Uterus (tissue), 4 donors: ENCODE data around the gene RTN4RL2. TPM values are rescaled to one million over a fixed set of nuclear protein-coding genes. Genes with fewer than 3 reads are reported as not detected.
A peak's percentile ranks its signal among the peaks of the same experiment; 100 is the strongest.

Experiments used
- DNase-seq, 2 donors: peaks; one replicate each; pipeline ENCODE4 v3.0.0-alpha.2; 2019 to 2020
- H3K27ac ChIP-seq, 2 donors: fragments of 200-600 bp; sonication (generic); 1 replicate in 1 of 2; 2 replicates in 1 of 2; pipeline ENCODE4 v1.5.1; 2016 to 2018
- H3K27me3 ChIP-seq, 2 donors: fragments of 200-600 bp; sonication (generic); one replicate each; pipeline ENCODE4 v1.5.1; 2018 to 2019; ENCODE audit warnings: control low read depth in 1 of 2
- H3K36me3 ChIP-seq, 2 donors: fragments of 200-600 bp; sonication (generic); one replicate each; pipeline ENCODE4 v1.5.1; 2019; ENCODE audit warnings: control low read depth in 1 of 2
- H3K4me1 ChIP-seq, 2 donors: fragments of 200-600 bp; sonication (generic); one replicate each; pipeline ENCODE4 v1.5.1; 2018 to 2019; ENCODE audit warnings: control low read depth in 1 of 2
- H3K4me3 ChIP-seq, 2 donors: fragments of 200-600 bp; sonication (generic); 1 replicate in 1 of 2; 2 replicates in 1 of 2; pipeline ENCODE4 v1.5.1; 2018 to 2019; ENCODE audit warnings: mild to moderate bottlenecking in 1 of 2
- H3K9me3 ChIP-seq, 2 donors: fragments of 200-600 bp; sonication (generic); one replicate each; pipeline ENCODE4 v1.5.1; 2019; ENCODE audit warnings: control low read depth in 1 of 2
- CTCF ChIP-seq, 4 experiments: fragments of 200-600 bp in 2 of 4; fragments of 450-650 bp in 2 of 4; sonication (generic) in 2 of 4; IDR thresholded peaks; one replicate each; pipeline ENCODE4 v1.5.1; 2016 to 2019; ENCODE audit warnings: antibody characterized with exemption in 4 of 4, mild to moderate bottlenecking in 2 of 4, moderate library complexity in 1 of 4
- POLR2A ChIP-seq, 2 donors: fragments of 450-650 bp; IDR thresholded peaks; one replicate each; pipeline ENCODE4 v1.6.1; 2016; ENCODE audit warnings: antibody characterized with exemption in 2 of 2, mild to moderate bottlenecking in 1 of 2, moderate library complexity in 1 of 2
- intact Hi-C: fragments of 100-400 bp; cut with DNase I; formaldehyde crosslinking; loops from one replicate; pipeline ENCODE4 v1.15.1; 2023; ENCODE audit warnings: low total_unique reads
- small RNA-seq: library from RNA; depleted of rRNA; stranded (forward); fragments of <200 nt; gene quantifications from one replicate; pipeline ENCODE3, GENCODE V24; 2016
- total RNA-seq, 4 donors: library from RNA; depleted of rRNA in 3 of 4; stranded (reverse); fragments of >200 nt in 3 of 4; gene quantifications; one replicate each; pipeline versions ENCODE4 v1.1.0 to v1.2.4, GENCODE V29; 2014 to 2023
- donor health status: DM: yes; HTN: yes; CAD: no.

The RTN4RL2 gene
- total RNA-seq, 4 donors from 2014 or later = 1.7 TPM; not detected in 3

DNA sequence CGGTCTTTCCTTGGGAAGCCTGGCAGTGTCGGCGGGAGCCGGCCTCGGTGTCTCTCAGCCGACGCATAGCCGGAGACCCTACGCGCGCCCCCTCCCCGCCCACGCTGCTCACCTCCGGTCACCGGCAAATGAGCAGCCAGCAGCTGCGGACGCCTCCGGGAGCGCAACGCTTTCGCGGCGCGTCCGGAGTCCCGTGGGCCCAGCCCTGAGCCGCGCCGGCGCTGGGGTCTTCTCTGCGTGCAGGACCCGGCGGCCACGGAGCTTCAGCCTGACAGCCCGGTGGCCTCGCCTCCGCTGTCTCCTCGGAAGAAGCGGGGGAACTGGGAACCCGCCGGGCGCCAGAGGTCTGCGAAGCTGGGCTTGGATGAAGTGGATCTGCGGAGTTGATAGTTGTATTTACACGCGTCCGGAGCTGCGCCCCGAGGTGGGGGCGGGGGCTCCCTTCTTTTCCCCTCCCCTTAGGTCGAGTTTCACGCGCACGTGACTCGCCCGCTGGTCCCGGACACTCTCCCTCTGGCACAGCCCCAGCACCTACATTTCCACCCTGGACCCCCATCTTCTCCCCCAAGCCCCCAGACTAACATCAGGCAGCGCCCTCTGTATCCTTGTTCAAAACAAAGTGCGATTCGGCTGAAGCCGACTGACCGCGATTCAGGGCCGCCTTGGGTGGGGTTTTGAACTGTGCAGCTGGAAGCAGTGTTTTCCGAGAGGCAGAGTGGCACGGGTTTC lies 55.2 kb downstream of the RTN4RL2 start, which contains the start of gene SLC43A1:
SLC43A1 (minus strand) TSS at position 371 of the 729 bp plus-strand sequence. CDS start 1,591 bp downstream, outside the sequence.
- H3K27ac ChIP-seq = peak within 1 kb of the TSS; percentile 84
- peak within 1 kb of the TSS; percentile 63 to 82 for H3K4me3 ChIP-seq
- DNase-seq = peak; percentile 58 to 65
- no peaks in the 10 kb centered on the region for H3K9me3 ChIP-seq
- no peaks in the 10 kb centered on the region for H3K36me3 ChIP-seq
- H3K27me3 ChIP-seq = no peaks in the 10 kb centered on the region
- TF ChIP-seq CTCF (IDR thresholded peaks at IDR 0.05) = peak in 2 of 4 experiments; percentile 7 to 8
- TF ChIP-seq POLR2A (IDR thresholded peaks at IDR 0.05) = peak; percentile 47 to 48
- intact Hi-C loops = no loop called here
- no peaks in the 10 kb centered on the region for H3K4me1 ChIP-seq

- TF ChIP-seq POLR2A (IDR thresholded peaks at IDR 0.05) (no peak), CTCF (IDR thresholded peaks at IDR 0.05) (no peak)
- Histone ChIP-seq H3K4me1 (no peaks in the 10 kb centered on the region), H3K4me3 (peak overlapping the region; percentile 63 to 82), H3K36me3 (no peaks in the 10 kb centered on the region), H3K9me3 (no peaks in the 10 kb centered on the region), H3K27me3 (no peaks in the 10 kb centered on the region), H3K27ac (peak overlapping the region; percentile 84)
- intact Hi-C loops = no loop called here
- no peak for DNase-seq
Measured at GRCh38 chr11:57516061-57516443, 55.7 kb downstream of the RTN4RL2 start.

GRCh38 chr11:57521116-57521515 lies 60.8 kb downstream of the RTN4RL2 start:
- TF ChIP-seq CTCF (IDR thresholded peaks at IDR 0.05) (no peak), POLR2A (IDR thresholded peaks at IDR 0.05) (no peak)
- no peak overlapping the region for H3K4me3 ChIP-seq
- DNase-seq = no peak
- intact Hi-C loops = no loop called here
- no peaks in the 10 kb centered on the region for H3K4me1 ChIP-seq
- H3K27me3 ChIP-seq = no peaks in the 10 kb centered on the region
- no peaks in the 10 kb centered on the region for H3K9me3 ChIP-seq
- no peaks in the 10 kb centered on the region for H3K36me3 ChIP-seq
- H3K27ac ChIP-seq = no peak overlapping the region

GRCh38 chr11:57523419-57523818 lies 63.1 kb downstream of the RTN4RL2 start:
- no peaks in the 10 kb centered on the region for H3K4me1 ChIP-seq
- H3K4me3 ChIP-seq = no peak overlapping the region
- H3K27me3 ChIP-seq = no peaks in the 10 kb centered on the region
- no peaks in the 10 kb centered on the region for H3K36me3 ChIP-seq
- no peak overlapping the region for H3K27ac ChIP-seq
- no peak for TF ChIP-seq CTCF (IDR thresholded peaks at IDR 0.05)
- no peak for TF ChIP-seq POLR2A (IDR thresholded peaks at IDR 0.05)
- H3K9me3 ChIP-seq = no peaks in the 10 kb centered on the region
- intact Hi-C loops = no loop called here
- no peak for DNase-seq

Small RNA genes lying within 50 kb of the gene (small RNA-seq; reads per million reads assigned to genes)
- not detected for gene RNA5SP341

Other genes with a start within 250 kb of the RTN4RL2 start
- gene APLNR, start 223.3 kb upstream of the RTN4RL2 start, total RNA-seq = 100 to 1,000 TPM in 1 of 4 donors, under 1 TPM in 1, not detected in 2; 0.58 to 112 TPM
- gene TNKS1BP1, start 135.6 kb upstream of the RTN4RL2 start, total RNA-seq = 100 to 1,000 TPM in 1 of 4 donors, 10 to 100 TPM in 3; 22.5 to 269 (median 70.8) TPM
- gene SSRP1, start 124.6 kb upstream of the RTN4RL2 start, total RNA-seq = 100 to 1,000 TPM in 1 of 4 donors, 10 to 100 TPM in 3; 29.4 to 115 (median 75.3) TPM
- gene P2RX3, start 122.2 kb upstream of the RTN4RL2 start, total RNA-seq = under 1 TPM in 1 of 4 donors, not detected in 3; 0.69 TPM
- gene PRG3, start 79.4 kb upstream of the RTN4RL2 start, total RNA-seq = not detected
- gene PRG2, start 69.9 kb upstream of the RTN4RL2 start, total RNA-seq = under 1 TPM in 1 of 4 donors, not detected in 3; 0.21 TPM
- 100 to 1,000 TPM in 2 of 4 donors, 10 to 100 TPM in 2; 44.1 to 333 (median 102) TPM for gene SLC43A3, start 33.4 kb upstream of the RTN4RL2 start, total RNA-seq
- 10 to 100 TPM; 13.1 to 48.4 (median 22.5) TPM for gene SLC43A1, start 55.2 kb downstream of the RTN4RL2 start, total RNA-seq
- 10 to 100 TPM in 3 of 4 donors, 1 to 10 TPM in 1; 7.7 to 47.4 (median 19.6) TPM for gene TIMM10, start 70.2 kb downstream of the RTN4RL2 start, total RNA-seq
- not detected for gene SMTNL1, start 77.1 kb downstream of the RTN4RL2 start, total RNA-seq
- 10 to 100 TPM; 28.3 to 87.9 (median 84.2) TPM for gene UBE2L6, start 107.1 kb downstream of the RTN4RL2 start, total RNA-seq
- 100 to 1,000 TPM in 3 of 4 donors, 10 to 100 TPM in 1; 39.3 to 742 (median 362) TPM for gene SERPING1, start 137.2 kb downstream of the RTN4RL2 start, total RNA-seq
- 1 to 10 TPM in 3 of 4 donors, under 1 TPM in 1; 0.26 to 7.6 (median 2.7) TPM for gene YPEL4, start 189.4 kb downstream of the RTN4RL2 start, total RNA-seq
- gene CLP1, start 197.2 kb downstream of the RTN4RL2 start, total RNA-seq = 10 to 100 TPM in 2 of 4 donors, 1 to 10 TPM in 2; 3.1 to 24.4 (median 12.2) TPM
- gene ZDHHC5, start 207.6 kb downstream of the RTN4RL2 start, total RNA-seq = 10 to 100 TPM; 27.2 to 50.6 (median 34.6) TPM